Hematopoietic multipotent progenitor cell treated with erythropoietin and hydrocortisone succinate and interleukin-3 and kit ligand, for 6 days (in vitro differentiated cells): Measurements from ENCODE around the gene NXPE4.
"Not testable (repeated sequence)": the region's sequence is repeated elsewhere in the genome, so short reads cannot be mapped to it uniquely, and the experiment has no call there.

Source experiments
- DNase-seq: peaks from one replicate; pipeline ENCODE4 v3.0.0-alpha.2; 2015

Gene NXPE4

GRCh38 chr11:114609429-114609828 lies 13.8 kb upstream of the NXPE4 start:
- DNase-seq, result no peak

- DNase-seq, result not testable (repeated sequence)
Measured at GRCh38 chr11:114608605-114609004, 13.0 kb upstream of the NXPE4 start.

GRCh38 chr11:114607753-114608459 lies 12.3 kb upstream of the NXPE4 start:
- no peak for DNase-seq

GRCh38 chr11:114606802-114607075 lies 11.2 kb upstream of the NXPE4 start:
- DNase-seq, result not testable (repeated sequence)

- DNase-seq, result no peak
Measured at GRCh38 chr11:114606003-114606801, 10.6 kb upstream of the NXPE4 start.

GRCh38 chr11:114605370-114605769 lies 9.8 kb upstream of the NXPE4 start:
- DNase-seq, result no peak

- DNase-seq, result no peak
Measured at GRCh38 chr11:114604886-114605285, 9.3 kb upstream of the NXPE4 start.

- no peak for DNase-seq
Measured at GRCh38 chr11:114604179-114604813, 8.7 kb upstream of the NXPE4 start.

GRCh38 chr11:114603151-114603550 lies 7.6 kb upstream of the NXPE4 start:
- not testable (repeated sequence) for DNase-seq

GRCh38 chr11:114598461-114598860 lies 2.9 kb upstream of the NXPE4 start:
- DNase-seq, result no peak

GRCh38 chr11:114596175-114596919 lies 761 bp upstream of the NXPE4 start:
- DNase-seq, result no peak

GRCh38 chr11:114594703-114595102 lies 883 bp downstream of the NXPE4 start:
- DNase-seq, result no peak

GRCh38 chr11:114587398-114587953 lies 8.1 kb downstream of the NXPE4 start:
- no peak for DNase-seq

GRCh38 chr11:114586797-114587196 lies 8.8 kb downstream of the NXPE4 start:
- no peak for DNase-seq

- peak; percentile 3 for DNase-seq
Measured at GRCh38 chr11:114571712-114572111, 23.9 kb downstream of the NXPE4 start.

- DNase-seq, result no peak
Measured at GRCh38 chr11:114569801-114570200, 25.8 kb downstream of the NXPE4 start.

GRCh38 chr11:114566276-114566675 lies 29.3 kb downstream of the NXPE4 start:
- DNase-seq, result no peak

- DNase-seq, result no peak
Measured at GRCh38 chr11:114564831-114565230, 30.8 kb downstream of the NXPE4 start.

- no peak for DNase-seq
Measured at GRCh38 chr11:114563077-114563476, 32.5 kb downstream of the NXPE4 start.

GRCh38 chr11:114562166-114562916 lies 33.2 kb downstream of the NXPE4 start:
- DNase-seq, result no peak

- DNase-seq, result no peak
Measured at GRCh38 chr11:114559425-114560310, 35.9 kb downstream of the NXPE4 start, which contains the start of gene NXPE1. Gene NXPE1 (minus strand): TSS chr11:114559881. CDS start chr11:114551201, 8,680 bp downstream.
